CD4-positive, alpha-beta T cell (primary cell): ENCODE measurements around the gene BMPR1A. TPM values are rescaled to one million over a fixed set of nuclear protein-coding genes. Genes with fewer than 3 reads are reported as not detected.

ENCODE experiments used
- ATAC-seq: fragments of 200-7000 bp; cut with Tn5 transposase; one replicate; pipeline ENCODE4 v1.10.0; 2022; ENCODE audit warnings: mild to moderate bottlenecking; ENCODE audit not compliant: poor library complexity
- CTCF ChIA-PET: fragments of 350-600 bp; sonication (Branson Sonifier 250); formaldehyde crosslinking; loops from one replicate; lab custom pipeline; 2021; ENCODE audit warnings: antibody characterized with exemption, inconsistent platforms; lab: Charles Lee
- POLR2A ChIA-PET: fragments of 350-600 bp; sonication (Branson Sonifier 250); formaldehyde crosslinking; loops from one replicate; lab custom pipeline; 2021; ENCODE audit warnings: antibody characterized with exemption, inconsistent platforms; lab: Charles Lee
- DNase-seq, 14 experiments: peaks; one replicate each; pipeline ENCODE4 v3.0.0-alpha.2; 2013 to 2020; ENCODE audit warnings: mixed read lengths in 2 of 14
- H3K27ac ChIP-seq, 2 donors: one replicate each; pipeline versions ENCODE4 v1.5.1 to v1.7.0; 2013; ENCODE audit warnings: low read length in 2 of 2, low read depth in 1 of 2, mild to moderate bottlenecking in 1 of 2
- H3K27me3 ChIP-seq, 2 experiments: 1 replicate in 1 of 2; 2 replicates in 1 of 2; pipeline versions ENCODE4 v1.6.1 to v1.7.0; 2013; ENCODE audit warnings: low read length in 2 of 2, control low read depth in 1 of 2, mild to moderate bottlenecking in 1 of 2, moderate library complexity in 1 of 2; ENCODE audit not compliant: insufficient read depth in 2 of 2, control insufficient read depth in 1 of 2
- H3K36me3 ChIP-seq: one replicate; pipeline ENCODE4 v1.6.1; 2013; ENCODE audit warnings: low read length, control low read depth; ENCODE audit not compliant: insufficient read depth
- H3K4me1 ChIP-seq: one replicate; pipeline ENCODE4 v1.6.1; 2013; ENCODE audit warnings: low read length, control low read depth; ENCODE audit not compliant: insufficient read depth
- H3K4me3 ChIP-seq: one replicate; pipeline ENCODE4 v1.5.1; 2013; ENCODE audit warnings: mild to moderate bottlenecking, low read length, moderate library complexity
- H3K9me3 ChIP-seq, 2 experiments: 1 replicate in 1 of 2; 2 replicates in 1 of 2; pipeline versions ENCODE4 v1.6.1 to v1.7.0; 2013; ENCODE audit warnings: low read length in 2 of 2, mild to moderate bottlenecking in 2 of 2, control low read depth in 1 of 2, moderate library complexity in 1 of 2; ENCODE audit not compliant: control insufficient read depth in 1 of 2, insufficient read depth in 1 of 2
- H3K27ac Mint-ChIP-seq: one replicate; pipeline ENCODE4 v1.8.0; 2020; ENCODE audit warnings: mixed read lengths
- H3K27me3 Mint-ChIP-seq: one replicate; pipeline ENCODE4 v1.8.0; 2021; ENCODE audit warnings: mixed read lengths
- H3K36me3 Mint-ChIP-seq: one replicate; pipeline ENCODE4 v1.8.0; 2021; ENCODE audit warnings: low read depth, mixed read lengths
- H3K4me1 Mint-ChIP-seq: one replicate; pipeline ENCODE4 v1.8.0; 2021; ENCODE audit warnings: low read depth, mixed read lengths
- H3K4me3 Mint-ChIP-seq: one replicate; pipeline ENCODE4 v1.8.0; 2020; ENCODE audit warnings: mild to moderate bottlenecking, mixed read lengths
- H3K9me3 Mint-ChIP-seq: one replicate; pipeline ENCODE4 v1.8.0; 2020; ENCODE audit warnings: mixed read lengths
- CTCF ChIP-seq: fragments of 200-600 bp; IDR thresholded peaks from one replicate; pipeline ENCODE4 v1.8.0; 2022; ENCODE audit warnings: antibody characterized with exemption, mild to moderate bottlenecking
- intact Hi-C, 2 experiments: fragments of 100-400 bp; cut with DNase I in 1 of 2; cut with micrococcal nuclease in 1 of 2; formaldehyde crosslinking; loops; one replicate each; pipeline versions ENCODE4 v1.15.1 to v1.9.0; 2023 to 2025; cut with DNase I, micrococcal nuclease
- total RNA-seq, 174 experiments: library from RNA in 2 of 174; stranded (reverse) in 2 of 174; gene quantifications; one replicate each; pipeline ENCODE4 v1.2.3 and lab custom pipeline; 2021 to 2026

BMPR1A gene
- total RNA-seq, 2 experiments from 2014 or later, result 1.9 to 2.6 TPM

GRCh38 chr10:86753638-86754434, 2.6 kb upstream of the BMPR1A start:
- no peak for TF ChIP-seq CTCF
- Histone ChIP-seq H3K27me3 (peaks cover 0 to 6% of the 10 kb centered on the region in 2 experiments), H3K27ac (no peak overlapping the region), H3K36me3 (no peaks in the 10 kb centered on the region), H3K4me1 (peaks cover 13% of the 10 kb centered on the region), H3K4me3 (no peak overlapping the region), H3K9me3 (no peaks in the 10 kb centered on the region)
- CTCF ChIA-PET, result interaction anchor here (0.6 kb wide), 1 partner anchor 16 kb away, joined by 4 read pairs; no protein-coding TSS in a partner anchor
- POLR2A ChIA-PET, result interaction anchor here (1.0 kb wide), 1 partner anchor 42 kb away, joined by 3 read pairs; no protein-coding TSS in a partner anchor
- peaks cover 16% of the 10 kb centered on the region for H3K27me3 Mint-ChIP-seq
- intact Hi-C loops, result no loop called here
- H3K4me1 Mint-ChIP-seq, result peaks cover 20% of the 10 kb centered on the region
- DNase-seq (no peak), ATAC-seq (no peak)
- peak overlapping the region; percentile 91 for H3K4me3 Mint-ChIP-seq
- H3K27ac Mint-ChIP-seq, result no peak overlapping the region
- H3K9me3 Mint-ChIP-seq, result no peaks in the 10 kb centered on the region
- peaks cover 11% of the 10 kb centered on the region for H3K36me3 Mint-ChIP-seq

GRCh38 chr10:86755454-86755739, 1.0 kb upstream of the BMPR1A start:
- TF ChIP-seq CTCF, result no peak
- no peak for ATAC-seq
- intact Hi-C loops, result loop anchor here (5.0 kb wide), 3 partner anchors 43 to 233 kb away; partner anchors contain the start of gene WAPL (in 1 of the 2)
- H3K4me1 ChIP-seq, result peaks cover 13% of the 10 kb centered on the region
- no peak overlapping the region for H3K27ac ChIP-seq
- Mint-ChIP-seq H3K36me3 (peaks cover 11% of the 10 kb centered on the region), H3K27ac (peak overlapping the region; percentile 56), H3K4me1 (peaks cover 32% of the 10 kb centered on the region), H3K4me3 (peak overlapping the region; percentile 91), H3K27me3 (peaks cover 29% of the 10 kb centered on the region), H3K9me3 (no peaks in the 10 kb centered on the region)
- H3K9me3 ChIP-seq, result no peaks in the 10 kb centered on the region
- no peaks in the 10 kb centered on the region for H3K36me3 ChIP-seq
- DNase-seq, result no peak
- ChIA-PET POLR2A (interaction anchor here (1.1 to 3.2 kb wide), 2 partner anchors 44 kb away, joined by 3 to 29 read pairs; no protein-coding TSS in a partner anchor), CTCF (no interaction called here)
- H3K27me3 ChIP-seq, result peaks cover 0 to 6% of the 10 kb centered on the region in 2 experiments
- H3K4me3 ChIP-seq, result peak overlapping the region; percentile 62

- ATAC-seq (peak; percentile 92), DNase-seq (peak; percentile 67 to 92 (median 85))
- H3K27me3 Mint-ChIP-seq, result peaks cover 31% of the 10 kb centered on the region
- ChIA-PET CTCF (no interaction called here), POLR2A (interaction anchor here (1.1 to 3.2 kb wide), 2 partner anchors 43 to 45 kb away, joined by 3 to 29 read pairs; no protein-coding TSS in a partner anchor)
- peak overlapping the region; percentile 56 for H3K27ac Mint-ChIP-seq
- intact Hi-C loops, result loop anchor here (1.0 to 5.0 kb wide), 5 partner anchors 44 to 339 kb away; partner anchors contain the start of genes GLUD1 (in 1 of the 2), SHLD2 (in 1 of the 2) and WAPL (in 1 of the 2)
- TF ChIP-seq CTCF, result no peak
- no peaks in the 10 kb centered on the region for H3K9me3 Mint-ChIP-seq
- Histone ChIP-seq H3K4me3 (peak overlapping the region; percentile 62), H3K36me3 (no peaks in the 10 kb centered on the region), H3K27ac (no peak overlapping the region), H3K27me3 (peaks cover 0 to 6% of the 10 kb centered on the region in 2 experiments), H3K9me3 (no peaks in the 10 kb centered on the region), H3K4me1 (peaks cover 13% of the 10 kb centered on the region)
- H3K4me3 Mint-ChIP-seq, result peak overlapping the region; percentile 91
- H3K4me1 Mint-ChIP-seq, result peaks cover 32% of the 10 kb centered on the region
- peaks cover 11% of the 10 kb centered on the region for H3K36me3 Mint-ChIP-seq
Measured at GRCh38 chr10:86755740-86756510, 494 bp upstream of the BMPR1A start.
